Nephron progenitor cell (in vitro differentiated cells): ENCODE measurements around the gene PLEKHM3.

Experiments
- DNase-seq: peaks from one replicate; pipeline ENCODE4 v3.0.0; 2021
- H3K27ac Mint-ChIP-seq: 2 replicates; pipeline ENCODE4 v1.8.0; 2021; ENCODE audit warnings: mild to moderate bottlenecking, moderate library complexity, mixed read lengths
- H3K27me3 Mint-ChIP-seq: 2 replicates; pipeline ENCODE4 v1.8.0; 2021; ENCODE audit warnings: mild to moderate bottlenecking, low read depth, mixed read lengths; ENCODE audit not compliant: poor library complexity
- H3K36me3 Mint-ChIP-seq: 2 replicates; pipeline ENCODE4 v1.8.0; 2021; ENCODE audit warnings: low read depth, mixed read lengths
- H3K4me1 Mint-ChIP-seq: 2 replicates; pipeline ENCODE4 v1.8.0; 2021; ENCODE audit warnings: mixed read lengths
- H3K4me3 Mint-ChIP-seq: 2 replicates; pipeline ENCODE4 v1.8.0; 2021; ENCODE audit warnings: mild to moderate bottlenecking, moderate library complexity, mixed read lengths
- H3K9me3 Mint-ChIP-seq: 2 replicates; pipeline ENCODE4 v1.8.0; 2021; ENCODE audit warnings: mild to moderate bottlenecking, moderate library complexity, mixed read lengths
- CTCF ChIP-seq: fragments of 200-600 bp; sonication (generic); IDR thresholded peaks from 2 replicates; pipeline ENCODE4 v1.5.0; 2021; ENCODE audit warnings: antibody characterized with exemption

The PLEKHM3 gene

GRCh38 chr2:207792244-207792785, 233.0 kb downstream of the PLEKHM3 start:
- no peak overlapping the region for H3K4me3 Mint-ChIP-seq
- peaks cover 17% of the 10 kb centered on the region for H3K4me1 Mint-ChIP-seq
- H3K36me3 Mint-ChIP-seq, result no peaks in the 10 kb centered on the region
- no peak for DNase-seq
- H3K27me3 Mint-ChIP-seq, result peaks cover 29% of the 10 kb centered on the region
- no peak overlapping the region for H3K27ac Mint-ChIP-seq
- no peak for TF ChIP-seq CTCF
- H3K9me3 Mint-ChIP-seq, result no peaks in the 10 kb centered on the region

- no peaks in the 10 kb centered on the region for H3K9me3 Mint-ChIP-seq
- H3K27me3 Mint-ChIP-seq, result peaks cover 29% of the 10 kb centered on the region
- H3K27ac Mint-ChIP-seq, result no peak overlapping the region
- no peaks in the 10 kb centered on the region for H3K36me3 Mint-ChIP-seq
- DNase-seq, result no peak
- H3K4me3 Mint-ChIP-seq, result no peak overlapping the region
- no peak for TF ChIP-seq CTCF
- H3K4me1 Mint-ChIP-seq, result peaks cover 12% of the 10 kb centered on the region
Observed at GRCh38 chr2:207791579-207792243, 233.6 kb downstream of the PLEKHM3 start.

- Mint-ChIP-seq H3K4me1 (peaks cover 12% of the 10 kb centered on the region), H3K4me3 (no peak overlapping the region), H3K36me3 (no peaks in the 10 kb centered on the region), H3K27ac (peak overlapping the region; percentile 44), H3K9me3 (no peaks in the 10 kb centered on the region), H3K27me3 (peaks cover 29% of the 10 kb centered on the region)
- no peak for DNase-seq
- TF ChIP-seq CTCF, result no peak
Observed at GRCh38 chr2:207790898-207791297, 234.4 kb downstream of the PLEKHM3 start.

- no peak for TF ChIP-seq CTCF
- H3K27me3 Mint-ChIP-seq, result peaks cover 21% of the 10 kb centered on the region
- DNase-seq, result no peak
- no peak overlapping the region for H3K4me3 Mint-ChIP-seq
- H3K36me3 Mint-ChIP-seq, result no peaks in the 10 kb centered on the region
- no peak overlapping the region for H3K27ac Mint-ChIP-seq
- no peaks in the 10 kb centered on the region for H3K9me3 Mint-ChIP-seq
- peaks cover 12% of the 10 kb centered on the region for H3K4me1 Mint-ChIP-seq
Observed at GRCh38 chr2:207787800-207788199, 237.5 kb downstream of the PLEKHM3 start.

- H3K36me3 Mint-ChIP-seq, result no peaks in the 10 kb centered on the region
- TF ChIP-seq CTCF, result no peak
- no peak for DNase-seq
- H3K27ac Mint-ChIP-seq, result no peak overlapping the region
- H3K9me3 Mint-ChIP-seq, result no peaks in the 10 kb centered on the region
- peaks cover 6% of the 10 kb centered on the region for H3K4me1 Mint-ChIP-seq
- no peak overlapping the region for H3K4me3 Mint-ChIP-seq
- peaks cover 26% of the 10 kb centered on the region for H3K27me3 Mint-ChIP-seq
Observed at GRCh38 chr2:207787017-207787416, 238.3 kb downstream of the PLEKHM3 start.

GRCh38 chr2:207784898-207785297, 240.4 kb downstream of the PLEKHM3 start:
- TF ChIP-seq CTCF, result no peak
- no peak overlapping the region for H3K4me3 Mint-ChIP-seq
- no peak overlapping the region for H3K27ac Mint-ChIP-seq
- peaks cover 32% of the 10 kb centered on the region for H3K27me3 Mint-ChIP-seq
- H3K36me3 Mint-ChIP-seq, result no peaks in the 10 kb centered on the region
- no peak for DNase-seq
- H3K9me3 Mint-ChIP-seq, result peaks cover 4% of the 10 kb centered on the region
- peaks cover 7% of the 10 kb centered on the region for H3K4me1 Mint-ChIP-seq
